HG03103 (cell line): ENCODE results near the gene CD81.

Experiments used
- ATAC-seq: cut with Tn5 transposase; IDR thresholded peaks from one replicate; pipeline ENCODE4 v1.9.1; 2021; ENCODE audit warnings: low read depth; ENCODE audit not compliant: unreplicated experiment

Gene CD81

DNA sequence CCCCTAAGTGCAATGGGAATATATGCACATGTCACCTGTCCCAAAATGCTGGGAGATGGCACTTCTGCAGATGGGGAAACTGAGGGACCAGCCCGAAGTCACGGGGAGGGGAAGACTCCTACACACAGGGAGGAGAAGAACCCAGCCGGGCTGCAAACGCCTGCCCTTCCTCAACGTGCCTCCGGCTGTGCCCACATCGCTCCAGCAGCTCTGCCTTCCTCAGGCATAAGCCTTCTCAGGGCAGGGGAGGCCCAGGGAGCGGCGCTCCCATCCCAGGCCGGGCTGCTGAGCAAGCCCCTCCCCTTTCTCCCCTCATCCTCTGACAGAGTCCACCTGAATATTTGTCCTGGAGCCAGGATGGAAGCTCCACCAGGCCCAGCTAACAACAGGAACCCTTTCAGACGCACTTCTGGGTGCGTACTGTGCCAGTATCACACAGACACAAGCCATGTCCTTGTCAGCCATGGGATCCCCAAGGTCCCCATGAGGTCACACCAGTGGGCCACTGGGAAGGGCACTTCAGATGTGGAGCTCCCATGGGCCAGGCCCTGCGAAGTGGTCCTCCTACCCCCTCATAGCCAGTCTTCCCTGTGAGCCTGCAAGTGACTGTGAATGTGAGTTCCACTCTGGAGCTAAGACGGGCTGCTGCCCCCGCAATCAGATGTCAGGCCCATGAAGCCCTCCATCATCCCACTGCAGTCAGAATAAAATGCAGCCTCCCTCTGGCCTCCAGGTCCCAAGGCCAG lies 2.5 kb upstream of the CD81 start:
- ATAC-seq: no peak

DNA sequence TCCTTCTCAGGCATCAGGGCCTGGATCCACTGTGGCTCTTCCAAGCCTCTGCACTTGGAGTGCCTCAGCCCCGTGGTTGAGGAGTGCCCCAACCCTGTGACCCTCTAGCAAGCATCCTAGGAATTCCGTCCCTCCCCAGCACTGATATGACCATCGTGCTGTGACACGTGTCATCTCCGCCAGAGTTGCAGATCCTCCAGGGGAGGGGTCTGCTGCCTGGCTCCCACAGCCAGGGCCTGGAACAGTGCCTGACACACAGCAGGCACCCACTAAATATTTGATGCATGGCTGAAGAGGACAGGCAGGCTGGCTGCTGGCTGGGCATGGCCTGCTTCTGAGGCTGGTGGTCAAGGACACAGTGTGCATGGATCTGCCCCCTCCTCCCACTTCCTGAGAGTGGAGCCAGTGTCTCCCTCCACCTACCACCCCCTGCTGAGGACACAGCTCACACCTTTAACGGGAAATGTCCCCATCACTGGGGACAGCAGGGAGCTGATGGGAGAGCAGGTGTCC lies 1.7 kb upstream of the CD81 start:
- no peak for ATAC-seq

DNA sequence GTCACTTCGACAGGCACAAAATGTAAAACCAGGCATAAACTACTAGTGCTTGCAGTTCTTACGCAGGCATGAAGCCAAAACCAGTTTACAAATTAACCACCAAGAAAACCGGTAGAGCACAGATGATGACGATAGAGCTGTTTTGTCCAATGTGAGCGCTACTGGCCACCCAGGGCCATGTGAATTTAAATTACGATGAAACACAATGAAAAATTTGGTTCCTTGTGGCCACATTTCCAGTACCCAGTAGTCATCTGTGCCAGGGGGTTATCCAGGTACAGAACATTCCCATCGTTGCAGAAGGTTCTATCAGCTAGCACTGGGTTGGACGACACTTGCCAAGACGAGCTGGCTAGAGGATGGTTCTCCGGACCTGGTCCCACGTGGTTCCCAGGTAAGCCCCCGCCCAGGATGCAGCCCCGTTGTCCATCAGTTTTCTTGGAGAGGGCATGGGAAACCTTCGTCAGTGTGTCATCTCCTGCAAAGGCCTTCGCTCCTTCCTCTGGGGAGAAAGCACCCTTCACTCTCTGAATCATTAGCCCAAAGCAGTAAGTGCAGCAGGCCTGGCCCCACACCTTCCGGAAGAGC lies 1.1 kb upstream of the CD81 start:
- ATAC-seq: no peak

DNA sequence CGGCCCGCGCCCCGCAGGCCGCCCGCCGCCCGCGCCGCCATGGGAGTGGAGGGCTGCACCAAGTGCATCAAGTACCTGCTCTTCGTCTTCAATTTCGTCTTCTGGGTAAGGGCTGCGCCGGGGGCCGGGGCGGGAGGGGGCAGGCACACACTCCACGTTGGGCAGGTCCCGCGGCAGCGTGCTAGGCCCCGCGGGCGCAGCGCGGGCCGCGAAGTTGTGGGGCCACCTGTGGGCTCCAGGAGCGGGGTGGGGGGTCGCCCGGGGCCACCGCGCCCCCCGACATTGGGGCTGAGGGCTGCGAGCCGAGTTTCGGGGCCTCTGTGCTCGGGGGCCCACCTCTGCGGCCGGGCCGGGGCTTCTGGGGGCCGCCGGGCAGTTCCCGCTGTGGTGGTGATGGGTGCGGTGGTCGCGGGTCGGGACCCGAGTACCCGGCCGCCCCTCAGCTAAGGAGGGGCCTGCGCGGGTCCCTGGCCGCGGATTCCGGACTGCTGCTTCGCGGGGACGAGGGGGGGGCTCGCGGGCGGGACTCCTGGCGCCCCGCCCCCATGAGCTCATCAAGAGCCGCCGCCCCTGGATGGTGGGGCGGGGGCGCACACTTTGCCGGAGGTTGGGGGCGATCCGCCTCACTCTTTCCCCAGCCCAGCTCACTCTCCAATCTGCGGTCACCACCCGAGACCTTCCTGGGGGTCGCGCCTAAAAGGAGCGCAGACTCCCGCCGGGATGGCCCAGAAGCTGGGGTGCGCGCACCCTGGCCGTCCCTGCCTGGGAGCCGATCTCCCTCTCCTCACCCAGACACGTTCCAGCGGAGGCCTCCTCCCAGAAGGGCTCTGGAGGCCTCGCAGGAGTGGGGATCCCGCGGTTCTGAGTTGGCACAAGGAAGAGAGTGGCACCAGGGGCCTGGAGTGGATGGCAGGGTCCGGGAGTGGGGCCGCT lies 667 bp downstream of the CD81 start:
- no peak for ATAC-seq

DNA sequence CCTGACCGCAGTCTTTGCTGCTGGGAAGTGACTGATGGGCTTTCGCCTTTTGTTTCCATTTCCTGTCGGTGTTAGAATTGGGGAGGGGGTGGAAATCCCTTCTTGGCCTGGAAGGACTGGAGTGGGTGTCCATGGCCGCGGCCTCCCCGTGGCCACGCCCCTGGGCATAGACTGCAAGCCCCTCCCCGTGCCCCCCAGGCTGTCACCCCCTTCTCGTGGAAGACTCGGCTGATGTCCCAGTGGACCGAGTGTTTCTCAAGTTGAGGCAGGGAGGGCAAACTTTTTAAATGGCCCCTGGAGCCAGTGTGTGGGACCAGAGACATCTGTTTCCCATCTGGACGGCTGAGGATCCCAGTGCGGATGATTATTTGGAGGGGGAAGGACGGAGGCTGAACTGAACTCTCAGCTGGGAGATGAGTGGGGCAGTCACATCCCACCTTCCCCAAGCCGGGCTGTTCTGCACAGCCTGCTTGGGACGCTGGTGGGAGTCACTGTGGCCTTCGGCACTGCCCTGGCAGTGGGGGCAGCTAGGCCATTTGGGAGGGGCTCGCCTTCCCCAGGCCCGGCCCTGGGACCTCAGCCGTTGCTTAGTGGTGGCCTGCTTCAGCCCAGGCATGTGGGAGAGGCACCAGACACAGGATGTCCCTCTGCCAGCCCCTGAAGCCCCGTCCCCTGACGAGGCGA lies 1.6 kb downstream of the CD81 start:
- no peak for ATAC-seq

DNA sequence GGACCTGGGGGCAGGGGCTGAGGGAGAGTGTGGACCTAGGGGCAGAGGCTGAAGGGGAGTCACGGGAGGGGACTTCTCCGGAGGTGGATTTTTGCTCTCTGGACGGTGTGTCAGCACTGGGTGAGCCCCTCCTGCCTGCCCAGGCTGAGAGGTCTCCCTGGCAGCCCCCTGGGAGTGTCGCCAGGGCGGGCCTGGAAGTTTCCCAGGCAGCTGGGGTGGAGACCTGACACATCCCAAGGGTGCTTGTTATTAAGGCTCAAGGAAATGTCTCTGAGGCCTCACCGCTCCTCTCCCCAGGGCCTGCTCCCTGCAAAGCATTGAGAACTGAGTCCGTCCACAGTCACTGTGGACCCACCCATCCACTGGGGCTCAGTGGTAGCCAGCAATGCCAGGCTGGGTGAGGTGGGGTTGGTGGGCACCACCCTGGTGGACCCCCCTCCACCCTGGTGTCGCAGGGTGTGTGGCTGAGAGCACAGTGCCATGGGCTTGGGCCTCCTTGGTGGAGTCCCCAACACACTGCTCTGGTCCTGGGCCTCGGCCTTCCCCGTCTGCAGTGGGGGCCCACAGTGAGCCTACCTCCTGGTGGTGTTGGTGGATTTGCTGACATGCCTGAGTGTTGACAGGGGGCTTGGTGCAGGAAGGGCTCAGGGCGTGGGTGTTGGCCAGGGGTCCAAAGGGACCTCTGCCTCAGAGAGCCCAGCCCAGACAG lies 2.5 kb downstream of the CD81 start:
- ATAC-seq: no peak

DNA sequence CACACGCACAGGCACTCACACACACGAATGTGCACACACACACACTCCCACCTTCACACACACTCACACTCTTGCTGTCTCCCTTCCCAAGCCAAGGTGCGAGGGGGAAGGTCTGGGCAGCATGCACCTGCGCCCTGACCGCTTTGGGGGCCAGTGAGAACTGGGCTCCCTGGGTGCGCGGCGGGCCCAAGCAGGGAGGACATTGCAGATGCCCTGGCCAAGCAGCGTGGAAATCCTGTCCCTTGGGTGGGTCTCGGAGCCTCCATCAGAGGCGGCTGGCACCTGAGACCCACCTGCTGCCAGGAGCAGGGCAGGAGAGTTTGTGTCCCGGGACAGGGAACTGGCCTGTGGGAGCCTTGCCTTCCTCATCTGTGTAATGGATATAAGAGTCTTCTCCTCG lies 3.3 kb downstream of the CD81 start:
- ATAC-seq: no peak

DNA sequence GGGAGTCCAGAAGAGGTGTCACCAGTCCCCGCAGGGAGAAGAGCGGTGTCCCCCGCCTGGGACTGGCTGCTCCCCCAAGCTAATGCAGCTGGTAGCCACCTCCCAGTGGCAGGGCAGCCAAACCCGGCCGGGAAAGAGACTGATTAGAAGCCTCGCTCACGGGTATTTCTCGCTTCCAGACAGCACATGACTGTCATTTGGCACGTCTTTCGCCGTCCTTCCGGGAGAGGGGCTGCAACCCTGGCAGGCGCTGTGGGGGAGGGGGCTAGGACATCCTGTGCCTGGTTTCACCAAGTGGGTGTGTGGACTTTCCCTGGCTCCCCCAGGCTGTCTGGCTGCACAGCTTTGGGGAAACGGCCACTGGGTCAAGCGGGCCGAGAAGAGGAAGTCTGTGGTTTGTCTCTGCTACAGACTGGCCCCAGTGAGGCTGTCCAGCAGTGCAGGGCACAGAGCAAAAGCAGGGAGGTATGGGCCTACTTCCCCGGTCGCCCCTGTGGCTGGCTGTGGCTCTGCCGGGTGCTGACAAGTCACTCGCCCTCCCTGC lies 3.8 kb downstream of the CD81 start:
- no peak for ATAC-seq

DNA sequence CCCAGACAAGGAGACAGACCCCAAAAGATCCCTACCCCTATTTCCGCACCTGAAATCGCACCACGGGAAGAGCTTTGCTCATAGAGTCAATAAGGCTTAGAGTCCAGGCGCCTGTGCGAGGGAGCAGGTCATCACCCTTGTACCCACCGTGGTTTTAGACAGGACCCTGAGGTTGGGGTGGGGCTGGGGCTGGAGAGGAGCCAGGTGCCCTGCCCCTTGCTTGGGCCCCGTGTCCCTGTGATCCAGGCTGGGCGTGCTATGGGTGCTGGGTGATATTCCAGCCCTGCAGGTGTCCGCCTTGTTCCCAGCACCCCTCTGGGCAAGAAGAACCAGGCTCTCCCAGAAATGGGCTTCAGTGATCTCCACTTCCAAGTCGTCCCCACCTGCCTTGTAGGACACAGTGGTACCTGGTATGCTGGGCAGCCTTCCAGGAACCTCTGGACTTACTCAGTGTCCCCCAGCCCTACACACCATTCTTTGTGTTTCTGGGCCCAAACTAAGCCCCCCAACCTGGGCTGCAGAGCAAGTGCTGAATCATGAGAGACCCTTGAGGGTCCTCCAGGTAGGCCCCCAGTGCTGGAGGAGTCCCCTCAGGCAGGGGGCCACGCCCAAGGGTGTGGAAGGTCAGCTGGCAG lies 4.5 kb downstream of the CD81 start:
- no peak for ATAC-seq

DNA sequence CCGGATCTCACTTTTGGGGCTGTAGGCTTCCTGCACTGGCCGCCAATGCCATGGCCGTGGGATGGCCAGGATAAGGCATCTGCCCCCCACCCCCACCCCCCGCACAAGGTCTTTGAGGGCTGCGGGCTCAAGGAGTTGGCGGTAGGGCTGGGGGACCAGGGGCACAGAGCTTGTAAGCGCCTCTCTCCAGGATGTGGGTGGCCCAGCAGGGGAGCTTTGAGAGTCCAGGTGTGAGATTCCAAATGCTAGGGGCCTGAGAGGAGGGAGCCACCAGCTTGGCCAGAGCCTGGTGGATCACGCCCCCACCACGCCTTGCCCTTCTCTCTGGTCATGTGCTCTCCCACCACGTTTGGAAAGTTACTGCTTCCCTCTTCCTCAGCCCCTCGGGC lies 5.0 kb downstream of the CD81 start:
- no peak for ATAC-seq

DNA sequence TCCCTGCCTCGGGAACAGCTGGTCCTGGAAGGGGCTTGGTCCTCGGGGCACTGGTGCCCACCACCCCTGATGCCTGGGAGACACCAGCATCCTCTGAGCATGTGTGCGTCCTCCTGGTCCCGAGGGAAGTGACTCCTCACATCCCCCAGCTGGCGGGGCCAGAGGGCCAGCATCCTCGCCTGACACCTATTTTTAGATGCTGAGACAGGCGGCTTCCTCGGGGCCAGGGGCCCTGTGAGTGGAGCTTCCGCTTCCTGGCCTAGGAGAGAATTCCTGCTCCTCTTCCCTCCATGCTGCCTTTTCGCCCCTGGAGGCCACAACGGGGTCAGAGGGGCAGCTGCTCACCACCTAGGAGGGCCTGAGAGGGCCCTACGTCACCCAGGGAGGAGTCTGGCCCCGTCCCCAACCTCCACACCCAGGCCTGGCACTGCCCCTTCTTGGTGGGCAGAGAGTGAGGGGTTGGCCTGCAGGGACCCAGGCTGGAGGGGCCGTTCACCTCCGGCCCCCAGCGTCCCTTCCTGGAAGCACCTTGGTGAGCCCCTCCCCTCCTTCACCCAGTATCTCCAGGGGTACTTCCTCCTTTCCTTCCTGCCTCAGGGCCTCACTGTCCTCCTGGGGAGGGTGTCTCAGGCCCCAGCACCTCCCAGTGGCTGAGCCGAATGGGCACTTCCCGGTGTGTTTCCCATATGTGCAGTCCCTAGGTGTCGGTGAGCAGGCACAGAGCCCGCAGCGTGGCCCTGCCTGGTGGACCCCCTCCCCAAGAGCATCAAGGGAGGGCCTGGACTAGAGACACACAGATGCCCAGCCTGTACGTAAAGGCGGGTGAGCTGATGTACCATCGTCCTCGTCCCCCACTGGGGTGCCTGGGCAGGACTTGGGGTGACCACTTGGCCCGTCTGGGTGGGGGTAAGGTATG lies 6.1 kb downstream of the CD81 start:
- ATAC-seq: no peak

DNA sequence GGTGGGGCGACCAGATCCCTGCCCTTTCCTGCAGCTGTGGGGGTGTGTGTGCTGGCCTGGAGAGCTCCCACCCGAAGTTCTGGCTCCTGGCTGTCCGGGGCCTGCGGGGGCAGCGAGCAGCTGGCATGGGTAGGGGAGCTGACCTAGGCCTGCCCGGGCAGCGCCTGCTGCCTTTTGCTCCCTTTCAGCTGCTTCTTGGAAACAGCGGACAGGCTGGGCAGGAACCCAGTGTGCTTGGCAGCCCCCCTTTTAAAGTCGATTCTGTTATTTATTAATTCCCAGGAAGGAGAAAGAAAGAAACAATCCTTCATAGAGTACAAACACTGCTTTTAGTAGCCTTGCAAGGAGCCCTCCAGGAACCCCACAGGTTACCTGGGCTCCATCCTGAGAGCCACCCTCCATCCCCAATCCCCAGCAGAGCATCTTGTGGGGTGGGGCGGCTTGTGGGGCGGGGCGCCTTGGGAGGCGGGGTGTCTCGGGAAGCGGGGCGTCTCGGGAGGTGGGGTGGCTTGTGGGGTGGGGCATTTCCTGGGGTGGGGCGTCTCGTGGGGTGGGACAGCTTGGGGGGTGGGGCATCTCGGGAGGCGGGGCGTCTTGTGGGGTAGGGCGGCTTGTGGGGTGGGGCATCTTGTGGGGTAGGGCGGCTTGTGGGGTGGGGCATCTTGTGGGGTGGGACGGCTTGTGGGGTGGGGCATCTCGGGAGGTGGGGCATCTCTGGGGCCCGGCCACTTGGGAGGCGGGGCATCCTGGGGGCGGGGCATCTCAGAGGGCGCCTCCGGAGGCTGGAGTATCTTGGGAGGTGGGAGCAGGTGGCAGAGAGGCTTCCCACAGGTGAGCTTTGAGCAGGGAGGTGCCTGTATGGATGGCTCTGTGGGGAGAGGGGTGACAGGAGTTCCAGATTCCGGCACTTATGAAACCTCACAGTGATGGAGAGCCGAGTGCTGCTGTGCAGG lies 7.0 kb downstream of the CD81 start:
- no peak for ATAC-seq

DNA sequence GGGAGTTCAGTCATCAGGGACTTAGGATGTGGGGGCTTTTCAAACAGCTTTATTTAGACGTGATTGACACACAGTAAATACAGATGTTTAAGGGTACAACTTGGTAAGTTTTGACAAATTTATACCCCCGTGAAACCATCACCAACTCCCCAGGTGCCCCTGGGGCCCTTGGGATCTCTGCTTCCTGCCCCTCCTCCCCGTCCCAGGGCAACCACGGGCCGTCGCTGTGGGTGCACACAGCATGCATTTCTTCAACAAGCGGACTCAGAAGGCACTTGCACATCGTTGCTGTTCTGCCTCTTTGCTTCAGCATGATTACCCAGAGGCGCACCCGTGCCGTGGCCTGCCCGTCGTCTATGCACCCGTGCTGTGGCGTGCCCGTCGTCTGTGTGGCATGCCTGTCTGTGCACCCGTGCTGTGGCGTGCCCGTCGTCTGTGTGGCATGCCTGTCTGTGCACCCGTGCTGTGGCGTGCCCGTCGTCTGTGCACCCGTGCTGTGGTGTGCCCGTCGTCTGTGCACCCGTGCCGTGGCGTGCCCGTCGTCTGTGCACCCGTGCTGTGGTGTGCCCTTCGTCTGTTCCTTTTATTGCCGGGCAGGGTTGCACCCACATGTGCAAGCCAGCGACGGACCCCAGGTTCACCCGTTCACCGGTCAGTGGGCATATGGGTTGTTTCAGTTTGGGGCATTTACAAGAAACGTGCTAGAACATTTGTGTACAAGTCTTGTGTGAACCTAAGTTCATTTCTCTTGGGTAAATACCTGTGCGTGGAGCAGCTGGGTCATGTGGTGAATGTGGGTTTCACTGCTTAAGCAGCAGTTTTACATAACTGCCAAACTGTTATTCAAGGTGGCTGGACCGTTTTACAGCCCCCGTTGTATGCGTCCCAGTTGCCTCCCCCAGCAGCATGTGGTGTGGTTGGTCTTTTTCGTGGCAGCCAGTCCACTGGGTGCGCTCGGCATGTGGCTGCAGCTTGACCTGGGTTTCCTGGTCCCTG lies 8.3 kb downstream of the CD81 start:
- ATAC-seq: no peak

DNA sequence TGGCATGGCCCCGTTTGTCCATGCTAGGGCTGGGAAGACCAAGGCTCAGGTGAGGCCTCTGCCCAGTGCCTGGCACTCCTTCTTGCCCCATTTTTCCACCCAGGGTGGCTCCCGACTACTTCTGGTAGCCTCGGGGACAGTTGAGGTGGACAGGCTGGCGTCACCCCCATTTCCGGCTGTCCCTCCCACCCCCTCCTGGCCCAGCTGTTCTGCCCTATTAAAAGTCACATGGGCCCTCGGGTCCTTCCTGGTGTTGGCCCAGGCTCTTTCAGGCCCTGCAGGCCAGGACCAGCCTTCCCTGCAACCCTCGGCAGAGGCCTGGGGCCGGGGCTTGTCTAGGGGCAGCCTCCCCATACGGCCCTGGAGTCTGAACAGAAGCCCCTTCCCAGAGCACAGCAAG lies 9.5 kb downstream of the CD81 start:
- ATAC-seq: no peak

DNA sequence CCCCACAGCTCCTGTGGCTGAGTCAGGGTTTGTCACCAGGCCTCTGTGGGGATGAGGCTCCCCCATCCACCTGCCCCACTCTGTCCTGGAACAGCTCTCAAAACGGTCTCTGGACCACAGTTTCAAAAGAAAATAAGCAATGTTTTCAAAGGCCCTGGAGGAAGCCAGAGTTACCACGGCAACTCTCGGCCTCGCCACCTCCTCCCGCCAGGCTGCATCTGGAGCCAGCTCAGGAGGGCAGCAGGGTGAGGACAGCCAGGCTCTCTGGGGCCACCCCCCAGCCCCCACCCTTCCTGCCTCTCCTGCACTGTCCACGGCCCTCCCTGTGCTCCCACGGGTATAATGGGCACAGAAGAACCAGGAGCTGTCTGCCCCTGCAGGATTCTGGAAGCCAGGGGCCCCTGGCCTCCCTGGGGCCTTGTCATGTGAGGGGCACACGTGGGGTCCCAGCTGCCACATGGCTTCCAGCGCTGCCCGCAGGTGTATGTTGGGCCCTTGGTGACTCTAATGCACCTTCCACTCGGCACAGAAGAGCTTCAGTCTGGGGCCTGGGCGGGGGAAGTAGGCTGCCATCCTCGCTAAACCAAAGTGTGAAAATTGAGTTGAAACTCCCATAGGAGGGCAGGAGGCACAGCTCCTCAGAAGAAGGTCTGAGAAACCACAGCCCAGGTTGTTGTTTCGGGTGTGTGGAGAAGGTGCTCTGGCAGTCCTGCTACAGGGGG lies 10.3 kb downstream of the CD81 start:
- ATAC-seq: no peak
